Parathyroid adenoma (tissue), 2 donors: ENCODE data around the gene MED28.
A peak's percentile ranks its signal among the peaks of the same experiment; 100 is the strongest.

Experiments
- H2AFZ ChIP-seq: fragments of 300-600 bp; sonication (generic); one replicate; pipeline ENCODE4 v1.7.0; 2017; ENCODE audit warnings: antibody characterized with exemption, mild to moderate bottlenecking
- H3K27ac ChIP-seq: fragments of 300-600 bp; sonication (generic); one replicate; pipeline ENCODE4 v1.7.0; 2017
- H3K27me3 ChIP-seq: fragments of 300-600 bp; sonication (generic); one replicate; pipeline ENCODE4 v1.7.0; 2017; ENCODE audit warnings: low read length; ENCODE audit not compliant: control insufficient read depth, insufficient read depth
- H3K36me3 ChIP-seq: fragments of 300-600 bp; sonication (generic); one replicate; pipeline ENCODE4 v1.7.0; 2017; ENCODE audit warnings: low read length; ENCODE audit not compliant: control insufficient read depth, insufficient read depth
- H3K4me1 ChIP-seq: fragments of 300-600 bp; sonication (generic); one replicate; pipeline ENCODE4 v1.7.0; 2017; ENCODE audit warnings: control low read depth
- H3K4me2 ChIP-seq: fragments of 300-600 bp; sonication (generic); one replicate; pipeline ENCODE4 v1.7.0; 2017; ENCODE audit warnings: low read length
- H3K4me3 ChIP-seq: fragments of 300-600 bp; sonication (generic); one replicate; pipeline ENCODE4 v1.7.0; 2017; ENCODE audit warnings: low read depth, low read length
- H3K79me2 ChIP-seq: fragments of 300-600 bp; sonication (generic); one replicate; pipeline ENCODE4 v1.7.0; 2017; ENCODE audit warnings: control low read depth
- H3K9ac ChIP-seq: fragments of 300-600 bp; sonication (generic); one replicate; pipeline ENCODE4 v1.7.0; 2017; ENCODE audit warnings: mild to moderate bottlenecking
- H3K9me3 ChIP-seq: fragments of 300-600 bp; sonication (generic); one replicate; pipeline ENCODE4 v1.7.0; 2017; ENCODE audit warnings: low read length; ENCODE audit not compliant: control insufficient read depth
- CTCF ChIP-seq: fragments of 300-600 bp; sonication (generic); IDR thresholded peaks from one replicate; pipeline ENCODE4 v1.7.0; 2017; ENCODE audit warnings: antibody characterized with exemption, mild to moderate bottlenecking
- donor health status: primary hyperparathyroidism.

The MED28 gene

GRCh38 chr4:17636341-17636695, 21.9 kb downstream of the MED28 start:
- Histone ChIP-seq H3K79me2 (no peaks in the 10 kb centered on the region), H2AFZ (no peak overlapping the region), H3K4me2 (no peak overlapping the region), H3K36me3 (no peaks in the 10 kb centered on the region), H3K27me3 (no peaks in the 10 kb centered on the region), H3K4me3 (no peak overlapping the region), H3K9ac (no peak overlapping the region), H3K9me3 (no peaks in the 10 kb centered on the region), H3K27ac (no peak overlapping the region), H3K4me1 (no peaks in the 10 kb centered on the region)
- no peak for TF ChIP-seq CTCF

GRCh38 chr4:17636696-17637622, 22.5 kb downstream of the MED28 start:
- Histone ChIP-seq H3K4me3 (no peak overlapping the region), H3K9ac (no peak overlapping the region), H3K36me3 (no peaks in the 10 kb centered on the region), H3K4me1 (no peaks in the 10 kb centered on the region), H3K4me2 (no peak overlapping the region), H3K9me3 (no peaks in the 10 kb centered on the region), H3K27ac (no peak overlapping the region), H3K79me2 (no peaks in the 10 kb centered on the region), H3K27me3 (no peaks in the 10 kb centered on the region), H2AFZ (no peak overlapping the region)
- TF ChIP-seq CTCF, result peak; percentile 66

- Histone ChIP-seq H3K9ac (no peak overlapping the region), H3K36me3 (no peaks in the 10 kb centered on the region), H3K27me3 (no peaks in the 10 kb centered on the region), H3K4me3 (no peak overlapping the region), H3K9me3 (no peaks in the 10 kb centered on the region), H3K4me1 (peaks cover 2% of the 10 kb centered on the region), H2AFZ (no peak overlapping the region), H3K27ac (no peak overlapping the region), H3K4me2 (no peak overlapping the region), H3K79me2 (no peaks in the 10 kb centered on the region)
- no peak for TF ChIP-seq CTCF
Measured at GRCh38 chr4:17639136-17639535, 24.7 kb downstream of the MED28 start.

GRCh38 chr4:17642398-17642783, 27.9 kb downstream of the MED28 start:
- no peak overlapping the region for H3K4me2 ChIP-seq
- H3K27me3 ChIP-seq, result no peaks in the 10 kb centered on the region
- no peaks in the 10 kb centered on the region for H3K36me3 ChIP-seq
- H2AFZ ChIP-seq, result no peak overlapping the region
- TF ChIP-seq CTCF, result no peak
- peak overlapping the region; percentile 81 for H3K27ac ChIP-seq
- H3K4me1 ChIP-seq, result peaks cover 2% of the 10 kb centered on the region
- no peak overlapping the region for H3K9ac ChIP-seq
- H3K79me2 ChIP-seq, result no peaks in the 10 kb centered on the region
- H3K9me3 ChIP-seq, result no peaks in the 10 kb centered on the region
- H3K4me3 ChIP-seq, result no peak overlapping the region

- Histone ChIP-seq H3K27me3 (no peaks in the 10 kb centered on the region), H3K9me3 (no peaks in the 10 kb centered on the region), H3K4me2 (no peak overlapping the region), H3K4me1 (peaks cover 2% of the 10 kb centered on the region), H3K4me3 (no peak overlapping the region), H3K9ac (no peak overlapping the region), H3K27ac (no peak overlapping the region), H2AFZ (no peak overlapping the region), H3K36me3 (no peaks in the 10 kb centered on the region), H3K79me2 (no peaks in the 10 kb centered on the region)
- TF ChIP-seq CTCF, result no peak
Measured at GRCh38 chr4:17646693-17647092, 32.3 kb downstream of the MED28 start.
